A549 treated with Mapracorat at 1 μM for 4 hours (cell line): ENCODE data around the gene OR4K15. TPM values are rescaled to one million over a fixed set of nuclear protein-coding genes. Genes with fewer than 3 reads are reported as not detected.

Source experiments
- total RNA-seq: library from RNA; stranded (reverse); fragments of 200-300 nt; extraction: Qiagen RNA extraction; gene quantifications from 5 replicates; pipeline ENCODE4 v1.2.3, GENCODE V29; 2022

Gene OR4K15, protein sequence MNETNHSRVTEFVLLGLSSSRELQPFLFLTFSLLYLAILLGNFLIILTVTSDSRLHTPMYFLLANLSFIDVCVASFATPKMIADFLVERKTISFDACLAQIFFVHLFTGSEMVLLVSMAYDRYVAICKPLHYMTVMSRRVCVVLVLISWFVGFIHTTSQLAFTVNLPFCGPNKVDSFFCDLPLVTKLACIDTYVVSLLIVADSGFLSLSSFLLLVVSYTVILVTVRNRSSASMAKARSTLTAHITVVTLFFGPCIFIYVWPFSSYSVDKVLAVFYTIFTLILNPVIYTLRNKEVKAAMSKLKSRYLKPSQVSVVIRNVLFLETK
- total RNA-seq = not detected in 5 replicates

DNA sequence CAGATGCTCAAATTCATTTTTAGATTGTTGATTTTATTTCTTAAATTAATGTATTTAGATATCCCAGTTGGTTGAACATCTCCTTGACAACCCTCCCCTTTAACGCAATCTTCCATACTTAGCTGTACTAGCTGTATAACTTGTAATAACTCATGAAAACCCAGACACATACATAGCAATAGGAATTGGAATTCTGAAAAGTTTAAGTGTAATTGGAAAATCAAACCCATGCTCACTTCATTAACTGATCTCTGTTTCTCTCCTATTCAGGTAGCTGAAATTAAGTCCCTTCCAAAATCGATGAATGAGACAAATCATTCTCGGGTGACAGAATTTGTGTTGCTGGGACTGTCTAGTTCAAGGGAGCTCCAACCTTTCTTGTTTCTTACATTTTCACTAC is at the start of gene OR4K15:
TSS of gene OR4K15 (plus strand) at position 301 of the 400 bp plus-strand sequence. CDS start at position 301, 0 bp downstream.

DNA sequence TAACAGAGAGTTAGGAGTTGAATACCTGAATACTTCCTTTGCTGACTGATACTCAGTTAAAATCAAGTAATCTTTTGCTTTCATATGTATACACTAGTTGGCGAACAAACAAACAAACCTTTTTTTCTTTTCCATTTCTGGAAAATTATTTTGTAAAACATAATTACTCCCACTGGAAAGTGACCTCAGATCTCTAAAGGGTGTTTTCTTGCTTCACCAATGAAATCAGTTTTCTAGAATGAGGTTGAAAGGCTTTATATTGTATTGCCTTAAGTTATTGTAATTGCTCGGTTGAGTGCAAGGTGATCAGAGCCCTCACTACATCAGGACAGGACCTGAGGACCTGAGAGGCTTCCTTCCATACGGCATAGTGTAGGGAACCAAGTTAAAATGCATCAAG is 44.8 kb upstream of the OR4K15 start, which contains the start of gene OR4K1:
TSS of gene OR4K1 (plus strand) at position 301 of the 400 bp plus-strand sequence. CDS start 4,750 bp downstream, outside the sequence.

GRCh38 chr14:20001863-20002262 is 26.5 kb downstream of the OR4K15 start, which contains the start of gene OR4Q2:
OR4Q2 (plus strand) TSS chr14:20002163.

DNA sequence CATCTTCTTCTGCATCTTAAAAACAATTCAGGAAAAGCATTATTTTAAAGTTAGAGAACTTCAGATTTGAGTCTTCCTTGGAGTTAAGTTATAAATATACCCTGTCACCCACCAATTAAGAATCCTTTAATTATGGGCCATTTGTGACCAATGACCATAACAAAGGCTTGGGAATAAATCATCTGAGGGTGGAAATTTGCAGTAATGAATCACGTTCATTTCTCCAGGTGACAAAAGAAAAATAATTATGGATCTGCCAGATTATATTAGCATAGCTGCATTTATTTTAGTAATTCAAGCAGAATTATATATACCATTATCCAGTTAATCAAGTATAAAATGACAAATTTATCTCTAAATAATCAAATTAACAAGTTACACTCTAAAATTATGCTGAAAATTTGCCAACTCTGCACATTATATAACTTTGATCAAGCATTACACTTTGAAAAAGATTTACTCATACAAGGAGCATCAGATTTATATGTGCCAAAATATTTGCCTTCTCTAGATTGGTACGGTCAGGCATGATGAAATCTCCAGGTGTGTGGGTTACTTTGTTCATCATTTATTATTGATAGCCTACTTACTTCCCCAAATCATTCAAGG is 44.0 kb downstream of the OR4K15 start, which contains the start of gene OR4K14:
TSS of gene OR4K14 (minus strand) at position 51 of the 609 bp plus-strand sequence. CDS start 4,114 bp downstream, outside the sequence.

Other genes with a start within 250 kb of the OR4K15 start
- not detected in 5 replicates for gene OR4Q3, start 232.0 kb upstream of the OR4K15 start, total RNA-seq
- gene OR4M1, start 202.1 kb upstream of the OR4K15 start, total RNA-seq = not detected in 5 replicates
- gene OR4N2, start 171.8 kb upstream of the OR4K15 start, total RNA-seq = not detected in 5 replicates
- gene OR4K2, start 100.4 kb upstream of the OR4K15 start, total RNA-seq = not detected in 5 replicates
- not detected in 5 replicates for gene OR4K5, start 55.0 kb upstream of the OR4K15 start, total RNA-seq
- not detected in 5 replicates for gene OR4K1, start 44.7 kb upstream of the OR4K15 start, total RNA-seq
- gene OR4Q2, start 26.6 kb downstream of the OR4K15 start, total RNA-seq = not detected in 5 replicates
- gene OR4K14, start 43.7 kb downstream of the OR4K15 start, total RNA-seq = not detected in 5 replicates
- gene OR4K13, start 60.4 kb downstream of the OR4K15 start, total RNA-seq = not detected in 5 replicates
- gene OR4L1, start 84.5 kb downstream of the OR4K15 start, total RNA-seq = not detected in 5 replicates
- gene OR4K17, start 135.1 kb downstream of the OR4K15 start, total RNA-seq = not detected in 5 replicates
- gene OR4N5, start 163.2 kb downstream of the OR4K15 start, total RNA-seq = not detected in 5 replicates
- gene OR11G2, start 215.3 kb downstream of the OR4K15 start, total RNA-seq = not detected in 5 replicates
- not detected in 5 replicates for gene OR11H6, start 248.1 kb downstream of the OR4K15 start, total RNA-seq